ENCODE data around the gene AGPS.
"Not testable (repeated sequence)": the region's sequence is repeated elsewhere in the genome, so short reads cannot be mapped to it uniquely, and the experiment has no call there.

Gene AGPS

GRCh38 chr2:177392373-177393202 is at the start of gene AGPS:
Gene AGPS (plus strand): TSS chr2:177392773. CDS start chr2:177392790, 17 bp downstream.
- H3K4me1 ChIP-seq, result peaks cover 29% of the 10 kb centered on the region

GRCh38 chr2:177343773-177344172 is 48.8 kb upstream of the AGPS start:
- Histone ChIP-seq H3K27ac (no peak overlapping the region), H4K20me1 (no peaks in the 10 kb centered on the region), H3K4me3 (no peak overlapping the region), H3K4me2 (no peak overlapping the region), H3K4me1 (peaks cover 23% of the 10 kb centered on the region), H3K27me3 (no peaks in the 10 kb centered on the region), H3K9me3 (no peaks in the 10 kb centered on the region), H3K36me3 (no peaks in the 10 kb centered on the region), H3K9ac (no peak overlapping the region)
- TF ChIP-seq Cebpa-rat (IDR thresholded peaks at IDR 0.05), result no peak

More at GRCh38 chr2:177392373-177393202, at the start of gene AGPS:
- Histone ChIP-seq H3K9ac (peak within 1 kb of the TSS; percentile 87), H3K27ac (peak within 1 kb of the TSS; percentile 84), H3K27me3 (peaks cover 26% of the 10 kb centered on the region), H3K4me3 (peak within 1 kb of the TSS; percentile 87), H4K20me1 (peaks cover under 1% of the 10 kb centered on the region; the same call in 1 of the 2 replicates), H3K36me3 (peaks cover 5% of the 10 kb centered on the region; the same call in 1 of the 2 replicates), H3K4me2 (peak within 1 kb of the TSS; percentile 92), H3K9me3 (no peaks in the 10 kb centered on the region)
- no peak for TF ChIP-seq Cebpa-rat (IDR thresholded peaks at IDR 0.05)

- no peak overlapping the region for H3K9ac ChIP-seq
- H3K4me1 ChIP-seq, result peaks cover 28% of the 10 kb centered on the region
- H3K36me3 ChIP-seq, result no peaks in the 10 kb centered on the region
- no peak for TF ChIP-seq Cebpa-rat (IDR thresholded peaks at IDR 0.05)
- no peak overlapping the region for H3K4me3 ChIP-seq
- H4K20me1 ChIP-seq, result no peaks in the 10 kb centered on the region
- no peak overlapping the region for H3K4me2 ChIP-seq
- H3K27me3 ChIP-seq, result no peaks in the 10 kb centered on the region
- H3K9me3 ChIP-seq, result no peaks in the 10 kb centered on the region
- H3K27ac ChIP-seq, result no peak overlapping the region
Measured at GRCh38 chr2:177344316-177344715, 48.3 kb upstream of the AGPS start.

DNA sequence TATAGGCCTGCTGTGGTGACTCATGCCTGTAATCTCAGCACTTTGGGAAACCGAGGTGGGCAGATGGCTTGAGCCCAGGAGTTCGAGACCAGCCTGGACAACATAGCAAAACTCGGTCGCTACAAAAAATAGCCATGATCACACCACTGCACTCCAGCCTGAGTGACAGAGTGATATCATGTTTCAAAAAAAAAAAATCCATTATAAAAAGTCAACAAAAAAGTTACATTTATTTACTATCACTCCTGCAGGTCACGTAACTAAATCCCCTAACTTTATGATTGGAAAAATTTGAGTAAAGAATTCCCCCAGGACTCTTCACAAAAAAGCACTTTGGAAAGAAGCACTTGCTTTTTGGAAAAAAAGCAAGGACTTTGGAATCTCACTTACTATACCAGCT is 46.4 kb upstream of the AGPS start:
- no peaks in the 10 kb centered on the region for H4K20me1 ChIP-seq
- no peak overlapping the region for H3K4me2 ChIP-seq
- H3K4me3 ChIP-seq, result no peak overlapping the region
- H3K27ac ChIP-seq, result no peak overlapping the region
- no peaks in the 10 kb centered on the region for H3K27me3 ChIP-seq
- H3K9me3 ChIP-seq, result no peaks in the 10 kb centered on the region
- H3K9ac ChIP-seq, result no peak overlapping the region
- TF ChIP-seq Cebpa-rat (IDR thresholded peaks at IDR 0.05), result no peak
- no peaks in the 10 kb centered on the region for H3K36me3 ChIP-seq
- peaks cover 28% of the 10 kb centered on the region for H3K4me1 ChIP-seq

GRCh38 chr2:177347570-177347969 is 45.0 kb upstream of the AGPS start:
- no peaks in the 10 kb centered on the region for H3K36me3 ChIP-seq
- no peaks in the 10 kb centered on the region for H3K27me3 ChIP-seq
- H3K9me3 ChIP-seq, result no peaks in the 10 kb centered on the region
- peak overlapping the region; percentile 43; the same call in 1 of the 2 replicates for H3K27ac ChIP-seq
- peaks cover 34% of the 10 kb centered on the region for H3K4me1 ChIP-seq
- H3K4me2 ChIP-seq, result peak overlapping the region; percentile 65
- no peak overlapping the region for H3K9ac ChIP-seq
- no peaks in the 10 kb centered on the region for H4K20me1 ChIP-seq
- TF ChIP-seq Cebpa-rat (IDR thresholded peaks at IDR 0.05), result no peak
- no peak overlapping the region for H3K4me3 ChIP-seq

GRCh38 chr2:177348118-177348654 is 44.4 kb upstream of the AGPS start:
- Histone ChIP-seq H4K20me1 (no peaks in the 10 kb centered on the region), H3K9me3 (no peaks in the 10 kb centered on the region), H3K9ac (no peak overlapping the region), H3K36me3 (no peaks in the 10 kb centered on the region), H3K4me3 (no peak overlapping the region), H3K27me3 (no peaks in the 10 kb centered on the region), H3K27ac (peak overlapping the region; percentile 43; the same call in 1 of the 2 replicates), H3K4me1 (peaks cover 40% of the 10 kb centered on the region), H3K4me2 (peak overlapping the region; percentile 65)
- no peak for TF ChIP-seq Cebpa-rat (IDR thresholded peaks at IDR 0.05)

- no peaks in the 10 kb centered on the region for H4K20me1 ChIP-seq
- H3K9ac ChIP-seq, result no peak overlapping the region
- H3K4me1 ChIP-seq, result peaks cover 37% of the 10 kb centered on the region
- no peak for TF ChIP-seq Cebpa-rat (IDR thresholded peaks at IDR 0.05)
- no peaks in the 10 kb centered on the region for H3K27me3 ChIP-seq
- H3K36me3 ChIP-seq, result no peaks in the 10 kb centered on the region
- peak overlapping the region; percentile 65 for H3K4me2 ChIP-seq
- peak overlapping the region; percentile 43; the same call in 1 of the 2 replicates for H3K27ac ChIP-seq
- H3K4me3 ChIP-seq, result no peak overlapping the region
- H3K9me3 ChIP-seq, result no peaks in the 10 kb centered on the region
Measured at GRCh38 chr2:177348733-177349693, 43.6 kb upstream of the AGPS start.

DNA sequence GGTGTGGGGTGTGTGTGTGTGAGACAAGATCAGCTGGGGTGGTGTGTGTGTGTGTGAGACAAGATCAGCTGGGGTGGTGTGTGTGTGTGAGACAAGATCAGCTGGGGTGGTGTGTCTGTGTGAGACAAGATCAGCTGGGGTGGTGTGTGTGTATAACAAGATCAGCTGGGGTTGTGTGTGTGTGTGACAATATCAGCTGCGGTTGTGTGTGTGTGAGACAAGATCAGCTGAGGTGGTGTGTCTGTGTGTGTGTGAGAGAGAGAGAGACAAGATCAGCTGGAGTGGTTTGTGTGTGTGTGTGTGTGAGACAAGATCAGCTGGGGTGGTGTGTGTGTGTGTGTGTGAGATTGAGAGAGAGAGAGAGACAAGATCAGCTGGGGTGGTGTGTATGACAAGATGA is 41.9 kb upstream of the AGPS start:
- H3K4me2 ChIP-seq, H3K36me3 ChIP-seq, H3K9me3 ChIP-seq, H3K27me3 ChIP-seq, H3K27ac ChIP-seq, H4K20me1 ChIP-seq, H3K4me3 ChIP-seq, H3K9ac ChIP-seq: not testable (repeated sequence)
- H3K4me1 ChIP-seq, result peaks cover 37% of the 10 kb centered on the region

- H3K27me3 ChIP-seq, H3K36me3 ChIP-seq, H3K4me3 ChIP-seq, H3K9me3 ChIP-seq, H4K20me1 ChIP-seq, H3K9ac ChIP-seq, H3K4me2 ChIP-seq, H3K27ac ChIP-seq: not testable (repeated sequence)
- peaks cover 37% of the 10 kb centered on the region for H3K4me1 ChIP-seq
Measured at GRCh38 chr2:177351121-177351520, 41.5 kb upstream of the AGPS start.
